Measurements from ENCODE around the gene QPRT.
"Not testable (repeated sequence)": the region's sequence is repeated elsewhere in the genome, so short reads cannot be mapped to it uniquely, and the experiment has no call there.

QPRT gene

GRCh38 chr16:29678691-29679267 is at the start of gene QPRT:
TSS of gene QPRT (plus strand) at chr16:29679180. CDS start at chr16:29679198, 18 bp downstream.
- DNase-seq, result no peak

DNA sequence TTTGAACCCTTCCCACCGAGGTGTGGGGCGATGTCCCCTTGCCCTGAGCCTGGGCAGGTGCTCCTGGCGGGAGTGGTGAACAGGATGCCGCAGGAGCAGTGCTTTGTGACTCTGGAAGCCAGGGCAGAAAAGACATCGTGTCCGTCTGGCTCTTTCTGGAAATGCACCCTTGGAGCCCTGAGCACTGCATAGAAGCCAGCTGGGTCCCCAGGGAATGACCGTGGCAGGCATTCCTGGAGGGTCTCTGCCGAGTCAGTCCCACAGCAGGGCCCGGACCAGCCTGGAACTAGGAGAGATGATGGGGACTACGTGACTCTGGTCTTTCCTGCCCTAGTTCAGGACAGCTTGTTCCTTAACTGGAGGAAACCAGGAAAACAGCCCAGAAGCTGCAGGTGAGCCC is 49.7 kb upstream of the QPRT start:
- DNase-seq, result not testable (repeated sequence)

GRCh38 chr16:29631658-29632057 is 47.3 kb upstream of the QPRT start:
- DNase-seq, result not testable (repeated sequence)

GRCh38 chr16:29635902-29636301 is 43.1 kb upstream of the QPRT start:
- DNase-seq, result not testable (repeated sequence)

DNA sequence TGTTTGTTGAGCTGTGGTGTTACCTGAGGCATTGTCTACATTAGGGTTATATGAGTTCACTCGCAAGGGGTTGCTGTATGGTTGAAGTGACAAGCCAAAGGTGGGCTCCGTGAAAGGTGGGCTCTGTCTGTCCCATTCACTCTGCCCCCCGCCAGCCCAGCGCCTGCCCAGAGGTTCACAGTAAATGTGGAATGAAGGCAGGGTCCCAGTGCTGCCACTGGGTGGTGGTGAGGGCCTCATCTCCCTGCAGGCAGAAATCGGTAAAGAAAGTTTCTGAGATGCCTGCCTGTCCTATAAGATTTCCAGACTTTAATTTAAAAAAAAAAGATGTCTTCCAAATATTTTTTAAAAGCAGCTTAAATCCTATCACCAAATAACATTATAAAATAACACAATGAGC is 42.6 kb upstream of the QPRT start:
- not testable (repeated sequence) for DNase-seq

GRCh38 chr16:29638751-29639150 is 40.2 kb upstream of the QPRT start:
- DNase-seq, result not testable (repeated sequence)

DNA sequence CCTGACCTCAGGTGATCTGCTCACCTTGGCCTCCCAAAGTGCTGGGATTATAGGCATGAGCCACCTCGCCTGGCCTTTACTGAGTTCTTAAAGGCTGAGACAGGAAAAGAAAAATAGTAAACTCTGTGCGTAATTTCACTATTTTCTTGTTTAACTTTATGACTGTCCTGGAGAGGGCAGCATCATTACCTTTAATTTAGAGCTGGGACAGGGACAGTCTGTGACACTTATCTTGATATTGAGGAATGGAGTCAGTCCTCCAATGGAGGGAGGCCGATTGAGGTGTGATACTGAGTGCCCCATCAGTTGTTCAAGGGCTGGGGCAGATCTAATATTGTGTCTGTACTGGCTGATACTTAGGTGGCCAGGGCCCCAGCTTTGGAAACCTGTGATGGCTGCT is 37.4 kb upstream of the QPRT start:
- no peak for DNase-seq

GRCh38 chr16:29643596-29643995 is 35.4 kb upstream of the QPRT start:
- no peak for DNase-seq

DNA sequence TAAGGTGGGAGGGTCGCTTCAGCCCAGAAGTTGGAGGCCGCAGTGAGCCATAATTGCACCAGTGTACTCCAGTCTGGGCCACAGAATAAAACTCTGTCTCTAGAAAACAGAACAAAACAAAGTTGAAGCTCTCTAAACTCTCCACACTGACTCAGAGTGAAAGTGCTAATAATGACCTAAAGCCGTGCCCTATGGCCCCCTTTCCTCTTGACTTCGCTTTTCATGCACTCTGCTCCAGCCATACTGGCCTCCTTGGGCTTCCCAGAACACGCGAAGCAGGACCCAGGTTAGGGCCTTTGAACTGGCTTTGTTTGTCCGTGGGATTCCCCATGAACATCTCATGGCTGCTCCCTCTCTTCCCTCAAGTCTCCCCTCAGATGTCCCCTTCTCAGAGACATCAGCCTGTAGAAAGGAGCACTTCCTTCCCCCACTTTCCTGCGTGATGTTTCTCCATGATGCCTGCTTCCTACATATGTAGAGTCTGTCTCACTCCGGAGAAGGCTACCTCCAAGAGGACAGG is 34.6 kb upstream of the QPRT start:
- DNase-seq, result no peak

- no peak for DNase-seq
Observed at GRCh38 chr16:29644973-29645693, 33.8 kb upstream of the QPRT start.

- no peak for DNase-seq
Observed at GRCh38 chr16:29645694-29646187, 33.2 kb upstream of the QPRT start.

GRCh38 chr16:29646947-29647346 is 32.0 kb upstream of the QPRT start:
- no peak for DNase-seq

GRCh38 chr16:29649588-29650494 is 29.1 kb upstream of the QPRT start:
- DNase-seq, result no peak

GRCh38 chr16:29650771-29651170 is 28.2 kb upstream of the QPRT start:
- DNase-seq, result no peak

- no peak for DNase-seq
Observed at GRCh38 chr16:29651774-29652349, 27.1 kb upstream of the QPRT start.

DNA sequence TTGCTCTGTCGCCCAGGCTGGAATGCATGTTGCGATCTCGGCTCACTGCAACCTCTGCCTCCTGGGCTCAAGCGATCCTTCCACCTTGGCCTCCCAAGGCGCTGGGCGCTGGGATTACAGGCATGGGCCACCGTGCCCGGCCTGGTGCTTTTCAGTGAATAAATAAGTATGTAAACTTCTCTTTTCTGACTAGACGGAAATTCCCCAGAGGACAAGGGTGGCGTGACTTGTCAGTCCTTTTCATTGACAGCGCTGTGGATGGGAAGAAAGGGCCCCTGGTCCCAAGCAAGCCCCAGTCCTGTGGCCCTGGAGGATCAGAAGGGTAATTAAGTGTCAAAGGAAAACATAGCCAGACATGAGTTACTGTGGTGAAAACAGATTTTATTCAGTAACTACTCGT is 25.5 kb upstream of the QPRT start:
- DNase-seq, result no peak

- not testable (repeated sequence) for DNase-seq
Observed at GRCh38 chr16:29653890-29654289, 25.1 kb upstream of the QPRT start.

GRCh38 chr16:29656688-29657523 is 22.1 kb upstream of the QPRT start:
- DNase-seq, result no peak

GRCh38 chr16:29658705-29659104 is 20.3 kb upstream of the QPRT start:
- no peak for DNase-seq

- no peak for DNase-seq
Observed at GRCh38 chr16:29662000-29662728, 16.8 kb upstream of the QPRT start.

DNA sequence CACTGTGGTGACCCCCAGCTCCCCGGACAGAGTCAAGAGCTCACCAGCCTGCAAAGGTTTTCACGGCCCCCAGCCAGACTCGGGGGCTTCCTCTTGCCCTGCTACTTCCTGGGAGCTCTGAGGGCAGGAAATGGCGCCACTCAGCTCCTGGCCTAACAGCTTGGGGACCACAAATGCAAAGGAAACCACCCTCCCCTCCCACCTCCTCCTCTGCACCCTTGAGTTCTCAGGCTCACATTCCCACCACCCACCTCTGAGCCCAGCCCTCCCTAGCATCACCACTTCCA is 16.3 kb upstream of the QPRT start:
- peak; percentile 32 for DNase-seq
